CD14-positive monocyte (primary cell): ENCODE results near the gene PCOLCE2. TPM values are rescaled to one million over a fixed set of nuclear protein-coding genes. Genes with fewer than 3 reads are reported as not detected.

Source experiments
- DNase-seq, 3 donors: peaks; one replicate each; pipeline ENCODE4 v3.0.0-alpha.2; 2011 to 2022
- H2AFZ ChIP-seq: 2 replicates; pipeline ENCODE4 v1.6.0; 2012; ENCODE audit warnings: mild to moderate bottlenecking, low read depth, low read length, inconsistent platforms; ENCODE audit not compliant: insufficient read depth, poor library complexity, severe bottlenecking
- H3K27ac ChIP-seq, 2 donors: 1 replicate in 1 of 2; 2 replicates in 1 of 2; pipeline ENCODE4 v1.5.1; 2012 to 2013; ENCODE audit warnings: low read length in 2 of 2, control low read depth in 1 of 2, inconsistent platforms in 1 of 2, low read depth in 1 of 2, mild to moderate bottlenecking in 1 of 2
- H3K27me3 ChIP-seq, 2 donors: one replicate each; pipeline versions ENCODE4 v1.6.0 to v1.6.1; 2011 to 2013; ENCODE audit warnings: low read length in 2 of 2; ENCODE audit not compliant: control insufficient read depth in 2 of 2, insufficient read depth in 2 of 2
- H3K36me3 ChIP-seq, 2 donors: replicated peaks in 1 of 2; 1 replicate in 1 of 2; 2 replicates in 1 of 2; pipeline versions ENCODE4 v1.5.1 to v1.6.1; 2012 to 2013; ENCODE audit warnings: low read length in 2 of 2, control low read depth in 1 of 2, inconsistent platforms in 1 of 2, mild to moderate bottlenecking in 1 of 2; ENCODE audit not compliant: insufficient read depth in 2 of 2, control insufficient read depth in 1 of 2
- H3K4me1 ChIP-seq, 2 donors: 1 replicate in 1 of 2; 2 replicates in 1 of 2; pipeline versions ENCODE4 v1.5.1 to v1.6.1; 2012 to 2013; ENCODE audit warnings: low read length in 2 of 2, control low read depth in 1 of 2, inconsistent platforms in 1 of 2, mild to moderate bottlenecking in 1 of 2, moderate library complexity in 1 of 2; ENCODE audit not compliant: insufficient read depth in 2 of 2, control insufficient read depth in 1 of 2
- H3K4me2 ChIP-seq: replicated peaks from 2 replicates; pipeline ENCODE3; 2012; ENCODE audit warnings: low read length, moderate library complexity, mild to moderate bottlenecking; ENCODE audit not compliant: poor library complexity, severe bottlenecking; ENCODE audit errors: extremely low read depth
- H3K4me3 ChIP-seq, 3 experiments: fragments of 200-600 bp in 1 of 3; sonication (generic) in 1 of 3; replicated peaks in 1 of 3; 1 replicate in 2 of 3; 2 replicates in 1 of 3; pipeline ENCODE4 v1.5.1; 2011 to 2013; ENCODE audit warnings: low read length in 3 of 3, mild to moderate bottlenecking in 3 of 3, control low read depth in 2 of 3, low read depth in 2 of 3, inconsistent platforms in 1 of 3, moderate library complexity in 1 of 3
- H3K79me2 ChIP-seq: 2 replicates; pipeline ENCODE4 v1.6.0; 2012; ENCODE audit warnings: mild to moderate bottlenecking, control low read depth, inconsistent platforms, low read length, moderate library complexity; ENCODE audit not compliant: insufficient read depth
- H3K9ac ChIP-seq: 2 replicates; pipeline ENCODE4 v1.6.0; 2017; ENCODE audit warnings: low read length, mild to moderate bottlenecking; ENCODE audit not compliant: insufficient read depth, poor library complexity, severe bottlenecking
- H3K9me3 ChIP-seq, 2 donors: replicated peaks in 1 of 2; 1 replicate in 1 of 2; 2 replicates in 1 of 2; pipeline versions ENCODE4 v1.5.1 to v1.6.1; 2012 to 2013; ENCODE audit warnings: low read length in 2 of 2, control low read depth in 1 of 2; ENCODE audit not compliant: control insufficient read depth in 1 of 2, insufficient read depth in 1 of 2
- H4K20me1 ChIP-seq: 2 replicates; pipeline ENCODE4 v1.6.0; 2012; ENCODE audit warnings: mild to moderate bottlenecking, low read length, control low read depth, moderate library complexity; ENCODE audit not compliant: insufficient read depth
- H3K27ac Mint-ChIP-seq, 7 donors: one replicate each; pipeline ENCODE4 v1.8.0; 2020; ENCODE audit warnings: mild to moderate bottlenecking in 7 of 7, mixed read lengths in 7 of 7, moderate library complexity in 6 of 7, inconsistent platforms in 2 of 7
- H3K27me3 Mint-ChIP-seq, 3 donors: one replicate each; pipeline ENCODE4 v1.8.0; 2021 to 2022; ENCODE audit warnings: low read depth in 3 of 3, mild to moderate bottlenecking in 3 of 3, mixed read lengths in 3 of 3, moderate library complexity in 3 of 3, inconsistent platforms in 1 of 3
- H3K36me3 Mint-ChIP-seq, 2 donors: one replicate each; pipeline ENCODE4 v1.8.0; 2020; ENCODE audit warnings: mixed read lengths in 2 of 2, inconsistent platforms in 1 of 2, mild to moderate bottlenecking in 1 of 2
- H3K4me1 Mint-ChIP-seq: one replicate; pipeline ENCODE4 v1.8.0; 2020; ENCODE audit warnings: mild to moderate bottlenecking, mixed read lengths
- H3K4me3 Mint-ChIP-seq, 2 donors: one replicate each; pipeline ENCODE4 v1.8.0; 2020; ENCODE audit warnings: mild to moderate bottlenecking in 2 of 2, mixed read lengths in 2 of 2, moderate library complexity in 1 of 2
- H3K9me3 Mint-ChIP-seq, 7 donors: one replicate each; pipeline ENCODE4 v1.8.0; 2020 to 2022; ENCODE audit warnings: mixed read lengths in 7 of 7, mild to moderate bottlenecking in 6 of 7, moderate library complexity in 6 of 7, inconsistent platforms in 2 of 7
- CTCF ChIP-seq: fragments of 200-600 bp; IDR thresholded peaks from one replicate; pipeline ENCODE4 v1.8.0; 2022; ENCODE audit warnings: antibody characterized with exemption, mild to moderate bottlenecking
- WGBS: methylation state at CpG from one replicate; pipeline ENCODE4 v1.1.5; 2013; ENCODE audit warnings: missing lambda C conversion rate; ENCODE audit not compliant: insufficient coverage; 5-methylcytosine and 5-hydroxymethylcytosine counted together
- intact Hi-C, 2 donors: fragments of 100-400 bp; cut with micrococcal nuclease; formaldehyde crosslinking; loops; one replicate each; pipeline versions ENCODE4 v1.15.0 to v1.15.1; 2023
- polyA plus RNA-seq, 3 donors: library from polyadenylated mRNA; depleted of rRNA in 1 of 3; unstranded in 2 of 3; stranded (reverse) in 1 of 3; fragments of 300-500 nt in 2 of 3; fragments of >200 nt in 1 of 3; fragmentation: Illumina TruSeq in 2 of 3; gene quantifications; 1 replicate in 2 of 3; 2 replicates in 1 of 3; pipeline ENCODE4 v1.2.3, GENCODE V29; 2012 to 2021

Gene PCOLCE2
- polyA plus RNA-seq, 3 donors = not detected

GRCh38 chr3:142802891-142803290 lies 86.0 kb downstream of the PCOLCE2 start:
- DNase-seq = no peak
- Histone ChIP-seq H3K9ac (no peak overlapping the region), H3K9me3 (no peaks in the 10 kb centered on the region), H4K20me1 (no peaks in the 10 kb centered on the region), H3K4me1 (no peaks in the 10 kb centered on the region), H3K27ac (no peak overlapping the region), H3K4me3 (no peak overlapping the region), H3K79me2 (no peaks in the 10 kb centered on the region), H3K36me3 (no peaks in the 10 kb centered on the region), H3K27me3 (no peaks in the 10 kb centered on the region), H2AFZ (no peak overlapping the region), H3K4me2 (no peak overlapping the region)
- H3K36me3 Mint-ChIP-seq = no peaks in the 10 kb centered on the region
- H3K4me3 Mint-ChIP-seq = no peak overlapping the region
- H3K9me3 Mint-ChIP-seq = no peaks in the 10 kb centered on the region
- 100% methylated on average over 1 of the region's 1 CpG for WGBS
- H3K27me3 Mint-ChIP-seq = peaks cover 0 to 2% (median 0%) of the 10 kb centered on the region in 3 donors
- H3K27ac Mint-ChIP-seq = no peak overlapping the region
- H3K4me1 Mint-ChIP-seq = no peaks in the 10 kb centered on the region
- intact Hi-C loops = no loop called here
- TF ChIP-seq CTCF = no peak

- no peak for DNase-seq
- Histone ChIP-seq H3K36me3 (no peaks in the 10 kb centered on the region), H3K9me3 (no peaks in the 10 kb centered on the region), H3K4me2 (no peak overlapping the region), H3K27ac (no peak overlapping the region), H3K27me3 (no peaks in the 10 kb centered on the region), H4K20me1 (no peaks in the 10 kb centered on the region), H2AFZ (no peak overlapping the region), H3K4me3 (no peak overlapping the region), H3K79me2 (no peaks in the 10 kb centered on the region), H3K4me1 (no peaks in the 10 kb centered on the region), H3K9ac (no peak overlapping the region)
- no CpG with 5 or more reads among the region's 2 CpGs for WGBS
- H3K9me3 Mint-ChIP-seq = no peaks in the 10 kb centered on the region
- no peak for TF ChIP-seq CTCF
- H3K27me3 Mint-ChIP-seq = peaks cover 0 to 2% (median 0%) of the 10 kb centered on the region in 3 donors
- no peak overlapping the region for H3K27ac Mint-ChIP-seq
- intact Hi-C loops = no loop called here
- no peaks in the 10 kb centered on the region for H3K36me3 Mint-ChIP-seq
- H3K4me1 Mint-ChIP-seq = no peaks in the 10 kb centered on the region
- no peak overlapping the region for H3K4me3 Mint-ChIP-seq
Measured at GRCh38 chr3:142801746-142802145, 87.1 kb downstream of the PCOLCE2 start.
